Brain microvascular endothelial cell (primary cell): Measurements from ENCODE around the gene AGBL1.

Experiments
- DNase-seq: peaks from one replicate; pipeline ENCODE4 v3.0.0-alpha.2; 2020
- H3K27ac ChIP-seq: fragments of 250-450 bp; sonication (Bioruptor Pico); 2 replicates; pipeline ENCODE4 v1.5.1; 2020; ENCODE audit warnings: mild to moderate bottlenecking, moderate library complexity
- H3K27me3 ChIP-seq: fragments of 250-450 bp; sonication (Bioruptor Pico); replicated peaks from 2 replicates; pipeline ENCODE4 v1.5.1; 2020; ENCODE audit warnings: mild to moderate bottlenecking
- H3K36me3 ChIP-seq: fragments of 250-450 bp; sonication (Bioruptor Pico); replicated peaks from 2 replicates; pipeline ENCODE4 v1.5.1; 2020; ENCODE audit warnings: mild to moderate bottlenecking
- H3K4me3 ChIP-seq: 2 replicates; pipeline ENCODE4 v1.5.1; 2011; ENCODE audit warnings: low read depth, mild to moderate bottlenecking, control low read depth, low read length, moderate library complexity
- in situ Hi-C: cut with HindIII; loops from 2 replicates; pipeline ENCODE4 v1.10.0; 2017; ENCODE audit warnings: low sequenced_read_pairs, low pct_ligation_motif_present
- TF ChIP-seq, protein P1 (sequence below): IDR thresholded peaks from 2 replicates; pipeline ENCODE4 v1.5.1; 2011; ENCODE audit warnings: low read depth, mild to moderate bottlenecking, moderate library complexity, low read length, control low read depth, inconsistent platforms; ENCODE audit errors: missing control alignments

Gene AGBL1

GRCh38 chr15:86969364-86969763, 889.7 kb downstream of the AGBL1 start:
- in situ Hi-C loops, result no loop called here

DNA sequence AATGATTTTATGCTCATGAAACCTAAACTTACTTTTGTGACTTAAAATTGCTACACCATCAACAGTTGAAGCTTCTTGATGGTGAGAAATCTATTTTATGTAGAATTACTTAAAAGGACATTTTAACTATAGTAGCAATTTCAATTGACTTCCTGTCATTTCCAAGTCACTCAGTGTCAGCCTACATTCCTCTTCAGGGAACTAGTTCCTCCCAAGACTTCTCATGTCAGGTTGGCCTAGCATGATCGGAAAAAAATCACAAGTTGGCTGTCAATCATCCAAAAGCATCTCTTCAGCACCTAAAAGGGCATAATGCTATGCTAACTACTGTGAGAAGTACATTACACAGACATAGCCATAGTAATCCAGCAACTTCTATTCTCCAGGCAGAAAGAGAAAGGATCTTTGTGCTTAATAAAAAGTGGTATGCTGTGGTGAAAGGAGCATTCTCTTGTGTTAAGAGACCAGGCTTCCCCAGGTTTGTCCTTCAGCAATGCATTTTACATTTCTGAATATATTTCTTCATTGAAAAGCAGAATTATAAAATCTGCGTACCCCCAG, 893.7 kb downstream of the AGBL1 start:
- DNase-seq, result no peak
- Histone ChIP-seq H3K27me3 (no peaks in the 10 kb centered on the region), H3K4me3 (no peak overlapping the region), H3K36me3 (no peaks in the 10 kb centered on the region), H3K27ac (no peak overlapping the region)
- in situ Hi-C loops, result no loop called here
- TF ChIP-seq, protein P1, sequence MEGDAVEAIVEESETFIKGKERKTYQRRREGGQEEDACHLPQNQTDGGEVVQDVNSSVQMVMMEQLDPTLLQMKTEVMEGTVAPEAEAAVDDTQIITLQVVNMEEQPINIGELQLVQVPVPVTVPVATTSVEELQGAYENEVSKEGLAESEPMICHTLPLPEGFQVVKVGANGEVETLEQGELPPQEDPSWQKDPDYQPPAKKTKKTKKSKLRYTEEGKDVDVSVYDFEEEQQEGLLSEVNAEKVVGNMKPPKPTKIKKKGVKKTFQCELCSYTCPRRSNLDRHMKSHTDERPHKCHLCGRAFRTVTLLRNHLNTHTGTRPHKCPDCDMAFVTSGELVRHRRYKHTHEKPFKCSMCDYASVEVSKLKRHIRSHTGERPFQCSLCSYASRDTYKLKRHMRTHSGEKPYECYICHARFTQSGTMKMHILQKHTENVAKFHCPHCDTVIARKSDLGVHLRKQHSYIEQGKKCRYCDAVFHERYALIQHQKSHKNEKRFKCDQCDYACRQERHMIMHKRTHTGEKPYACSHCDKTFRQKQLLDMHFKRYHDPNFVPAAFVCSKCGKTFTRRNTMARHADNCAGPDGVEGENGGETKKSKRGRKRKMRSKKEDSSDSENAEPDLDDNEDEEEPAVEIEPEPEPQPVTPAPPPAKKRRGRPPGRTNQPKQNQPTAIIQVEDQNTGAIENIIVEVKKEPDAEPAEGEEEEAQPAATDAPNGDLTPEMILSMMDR, result no peak

More at GRCh38 chr15:86969364-86969763, 889.7 kb downstream of the AGBL1 start:
- no peak for DNase-seq
- H3K27ac ChIP-seq, result no peak overlapping the region
- TF ChIP-seq, protein P1, result no peak
- H3K36me3 ChIP-seq, result no peaks in the 10 kb centered on the region
- H3K27me3 ChIP-seq, result no peaks in the 10 kb centered on the region
- no peak overlapping the region for H3K4me3 ChIP-seq

DNA sequence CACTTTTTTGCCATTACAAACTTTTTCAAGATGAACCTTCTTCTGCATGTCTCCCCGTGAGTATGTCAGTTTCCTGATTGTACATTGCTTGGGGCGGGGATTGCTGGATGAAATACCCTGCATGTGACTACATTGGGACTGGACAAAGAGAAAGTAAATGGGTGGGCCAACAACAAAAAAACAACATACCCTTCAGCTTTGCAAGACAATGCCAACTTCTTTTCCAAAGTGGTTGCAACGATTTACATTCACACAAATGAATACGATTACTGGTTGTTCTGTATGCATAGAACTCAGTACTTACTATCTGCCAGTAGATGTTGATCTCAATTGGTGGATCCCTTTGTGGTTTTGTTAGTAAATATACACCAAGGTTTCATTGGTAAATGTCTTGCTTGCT, 908.4 kb downstream of the AGBL1 start:
- H3K27me3 ChIP-seq, result no peaks in the 10 kb centered on the region
- in situ Hi-C loops, result no loop called here
- no peaks in the 10 kb centered on the region for H3K36me3 ChIP-seq
- no peak overlapping the region for H3K27ac ChIP-seq
- no peak overlapping the region for H3K4me3 ChIP-seq
- TF ChIP-seq, protein P1, result no peak
- DNase-seq, result no peak

- Histone ChIP-seq H3K36me3 (no peaks in the 10 kb centered on the region), H3K27me3 (no peaks in the 10 kb centered on the region), H3K27ac (no peak overlapping the region), H3K4me3 (no peak overlapping the region)
- no peak for DNase-seq
- TF ChIP-seq, protein P1, result no peak
- in situ Hi-C loops, result no loop called here
These were observed 942.1 kb downstream of the AGBL1 start for GRCh38 chr15:87021751-87022150.

DNA sequence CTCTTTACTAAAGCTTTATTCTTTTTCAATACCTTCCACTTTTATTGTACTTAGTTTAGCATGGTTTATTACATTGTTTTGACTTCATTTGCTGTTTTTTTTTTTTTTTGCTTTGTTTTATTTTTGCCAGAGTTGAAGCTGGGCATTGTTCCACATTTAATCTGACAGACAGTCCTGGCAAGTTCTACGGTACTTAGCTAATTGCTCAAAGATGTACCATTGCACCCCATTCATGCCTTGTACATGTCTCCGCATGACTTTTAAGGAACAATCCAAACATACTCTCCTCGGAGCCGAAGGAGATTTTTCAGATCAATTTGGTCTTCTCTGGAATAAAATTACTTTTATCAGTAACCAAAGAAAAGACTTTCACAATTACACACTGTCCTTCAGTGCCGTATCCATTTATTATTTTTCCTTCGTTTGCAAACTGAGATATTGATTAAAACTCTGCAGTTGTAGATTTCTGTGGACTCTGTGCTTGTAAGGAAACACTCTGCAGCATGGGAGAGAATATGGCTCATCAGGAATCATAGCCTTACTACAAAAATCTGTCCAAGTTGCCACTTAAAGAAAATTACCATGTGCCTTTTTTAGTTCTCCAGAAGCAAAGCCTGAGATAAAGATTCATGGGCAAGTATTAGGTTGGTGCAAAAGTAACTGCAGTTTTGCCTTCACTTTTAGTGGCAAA, 952.0 kb downstream of the AGBL1 start:
- Histone ChIP-seq H3K4me3 (no peak overlapping the region), H3K27me3 (no peaks in the 10 kb centered on the region), H3K36me3 (no peaks in the 10 kb centered on the region), H3K27ac (no peak overlapping the region)
- TF ChIP-seq, protein P1, result no peak
- in situ Hi-C loops, result no loop called here
- no peak for DNase-seq
